Epithelial cell of esophagus (primary cell): ENCODE results near the gene ALOXE3.

Experiments
- DNase-seq: peaks from one replicate; pipeline ENCODE4 v3.0.0; 2010; ENCODE audit warnings: low read depth
- H3K4me3 ChIP-seq: 2 replicates; pipeline ENCODE4 v1.5.1; 2011; ENCODE audit warnings: mild to moderate bottlenecking, low read length, control low read depth
- CTCF ChIP-seq: IDR thresholded peaks from 2 replicates; pipeline ENCODE4 v1.5.1; 2011; ENCODE audit warnings: low read depth, mild to moderate bottlenecking, low read length, control low read depth, inconsistent platforms; ENCODE audit not compliant: insufficient read depth; ENCODE audit errors: missing control alignments

ALOXE3 gene

GRCh38 chr17:8073627-8074484 lies 44.5 kb downstream of the ALOXE3 start:
- DNase-seq: peak; percentile 82
- peak overlapping the region; percentile 42 for H3K4me3 ChIP-seq
- peak; percentile 89 for TF ChIP-seq CTCF

GRCh38 chr17:8072729-8073461 lies 45.4 kb downstream of the ALOXE3 start:
- TF ChIP-seq CTCF: no peak
- H3K4me3 ChIP-seq: peak overlapping the region; percentile 42
- no peak for DNase-seq

GRCh38 chr17:8072341-8072728 lies 46.0 kb downstream of the ALOXE3 start:
- peak overlapping the region; percentile 42 for H3K4me3 ChIP-seq
- no peak for DNase-seq
- no peak for TF ChIP-seq CTCF

- TF ChIP-seq CTCF: no peak
- DNase-seq: no peak
- no peak overlapping the region for H3K4me3 ChIP-seq
These were observed 46.8 kb downstream of the ALOXE3 start for GRCh38 chr17:8071496-8071895.

- TF ChIP-seq CTCF: no peak
- no peak overlapping the region for H3K4me3 ChIP-seq
- DNase-seq: no peak
These were observed 48.8 kb downstream of the ALOXE3 start for GRCh38 chr17:8069587-8069860.

- no peak for TF ChIP-seq CTCF
- no peak for DNase-seq
- H3K4me3 ChIP-seq: no peak overlapping the region
These were observed 49.4 kb downstream of the ALOXE3 start for GRCh38 chr17:8068736-8069586.
